Activated T-cell treated with anti-CD3 and anti-CD28 coated beads, Interleukin-2, amount 50 U/mL, for 4 hours (primary cell): ENCODE data around the gene DMRTB1. TPM values are rescaled to one million over a fixed set of nuclear protein-coding genes. Genes with fewer than 3 reads are reported as not detected.

Source experiments
- ATAC-seq, 2 donors: fragments of 200-7000 bp; cut with Tn5 transposase; one replicate each; pipeline ENCODE4 v1.10.0; 2021
- DNase-seq: peaks from one replicate; pipeline ENCODE4 v3.0.0-alpha.2; 2020
- H3K27me3 Mint-ChIP-seq: one replicate; pipeline ENCODE4 v1.8.0; 2021; ENCODE audit warnings: low read depth, mixed read lengths
- H3K36me3 Mint-ChIP-seq: one replicate; pipeline ENCODE4 v1.8.0; 2022; ENCODE audit warnings: mixed read lengths; ENCODE audit not compliant: insufficient read depth
- H3K4me1 Mint-ChIP-seq: one replicate; pipeline ENCODE4 v1.8.0; 2021; ENCODE audit warnings: low read depth, mixed read lengths
- H3K4me3 Mint-ChIP-seq: one replicate; pipeline ENCODE4 v1.8.0; 2021; ENCODE audit warnings: mild to moderate bottlenecking, moderate library complexity, mixed read lengths
- H3K9me3 Mint-ChIP-seq: one replicate; pipeline ENCODE4 v1.8.0; 2021; ENCODE audit warnings: mixed read lengths
- total RNA-seq, 3 donors: library from RNA; stranded (reverse); gene quantifications; one replicate each; pipeline ENCODE4 v1.2.1, GENCODE V29; 2021

DMRTB1 gene
- total RNA-seq, 3 donors from 2014 or later = not detected

GRCh38 chr1:53501065-53502005 is 42.1 kb downstream of the DMRTB1 start:
- DNase-seq (no peak), ATAC-seq (no peak)
- Mint-ChIP-seq H3K27me3 (no peaks in the 10 kb centered on the region), H3K4me3 (no peak overlapping the region), H3K9me3 (no peaks in the 10 kb centered on the region), H3K4me1 (peaks cover 5% of the 10 kb centered on the region), H3K36me3 (no peaks in the 10 kb centered on the region)

- ATAC-seq (no peak), DNase-seq (no peak)
- H3K27me3 Mint-ChIP-seq = no peaks in the 10 kb centered on the region
- H3K4me1 Mint-ChIP-seq = peaks cover 5% of the 10 kb centered on the region
- no peak overlapping the region for H3K4me3 Mint-ChIP-seq
- H3K36me3 Mint-ChIP-seq = no peaks in the 10 kb centered on the region
- no peaks in the 10 kb centered on the region for H3K9me3 Mint-ChIP-seq
Observed at GRCh38 chr1:53502641-53503432, 43.6 kb downstream of the DMRTB1 start.

GRCh38 chr1:53503433-53504217 is 44.4 kb downstream of the DMRTB1 start:
- ATAC-seq = no peak
- Mint-ChIP-seq H3K4me1 (peaks cover 5% of the 10 kb centered on the region), H3K36me3 (no peaks in the 10 kb centered on the region), H3K27me3 (no peaks in the 10 kb centered on the region), H3K9me3 (no peaks in the 10 kb centered on the region), H3K4me3 (no peak overlapping the region)
- no peak for DNase-seq

GRCh38 chr1:53504901-53505300 is 45.7 kb downstream of the DMRTB1 start:
- no peak overlapping the region for H3K4me3 Mint-ChIP-seq
- DNase-seq = no peak
- no peaks in the 10 kb centered on the region for H3K27me3 Mint-ChIP-seq
- H3K4me1 Mint-ChIP-seq = no peaks in the 10 kb centered on the region
- H3K9me3 Mint-ChIP-seq = no peaks in the 10 kb centered on the region
- ATAC-seq = no peak
- no peaks in the 10 kb centered on the region for H3K36me3 Mint-ChIP-seq

- no peak for DNase-seq
- Mint-ChIP-seq H3K9me3 (no peaks in the 10 kb centered on the region), H3K4me1 (no peaks in the 10 kb centered on the region), H3K36me3 (no peaks in the 10 kb centered on the region), H3K27me3 (no peaks in the 10 kb centered on the region), H3K4me3 (no peak overlapping the region)
- ATAC-seq = no peak
Observed at GRCh38 chr1:53505401-53505800, 46.2 kb downstream of the DMRTB1 start.

GRCh38 chr1:53505891-53506290 is 46.7 kb downstream of the DMRTB1 start:
- H3K4me1 Mint-ChIP-seq = no peaks in the 10 kb centered on the region
- H3K9me3 Mint-ChIP-seq = no peaks in the 10 kb centered on the region
- DNase-seq (no peak), ATAC-seq (no peak)
- no peaks in the 10 kb centered on the region for H3K36me3 Mint-ChIP-seq
- no peaks in the 10 kb centered on the region for H3K27me3 Mint-ChIP-seq
- H3K4me3 Mint-ChIP-seq = no peak overlapping the region

GRCh38 chr1:53506355-53507050 is 47.3 kb downstream of the DMRTB1 start:
- Mint-ChIP-seq H3K36me3 (no peaks in the 10 kb centered on the region), H3K4me3 (no peak overlapping the region), H3K27me3 (no peaks in the 10 kb centered on the region), H3K9me3 (no peaks in the 10 kb centered on the region), H3K4me1 (no peaks in the 10 kb centered on the region)
- ATAC-seq (no peak), DNase-seq (no peak)

- Mint-ChIP-seq H3K4me1 (no peaks in the 10 kb centered on the region), H3K4me3 (no peak overlapping the region), H3K36me3 (no peaks in the 10 kb centered on the region), H3K27me3 (no peaks in the 10 kb centered on the region), H3K9me3 (no peaks in the 10 kb centered on the region)
- DNase-seq (no peak), ATAC-seq (no peak)
Observed at GRCh38 chr1:53507116-53507820, 48.1 kb downstream of the DMRTB1 start.

- H3K4me1 Mint-ChIP-seq = no peaks in the 10 kb centered on the region
- no peaks in the 10 kb centered on the region for H3K27me3 Mint-ChIP-seq
- no peak overlapping the region for H3K4me3 Mint-ChIP-seq
- DNase-seq (no peak), ATAC-seq (no peak)
- no peaks in the 10 kb centered on the region for H3K36me3 Mint-ChIP-seq
- no peaks in the 10 kb centered on the region for H3K9me3 Mint-ChIP-seq
Observed at GRCh38 chr1:53508056-53508990, 49.1 kb downstream of the DMRTB1 start.

GRCh38 chr1:53508991-53509666 is 49.9 kb downstream of the DMRTB1 start:
- ATAC-seq = no peak
- H3K27me3 Mint-ChIP-seq = no peaks in the 10 kb centered on the region

GRCh38 chr1:53509775-53510174 is 50.6 kb downstream of the DMRTB1 start:
- Mint-ChIP-seq H3K4me3 (no peak overlapping the region), H3K4me1 (no peaks in the 10 kb centered on the region)
- no peak for DNase-seq

More at GRCh38 chr1:53508991-53509666, 49.9 kb downstream of the DMRTB1 start:
- no peaks in the 10 kb centered on the region for H3K36me3 Mint-ChIP-seq
- no peaks in the 10 kb centered on the region for H3K4me1 Mint-ChIP-seq
- no peak for DNase-seq
- no peaks in the 10 kb centered on the region for H3K9me3 Mint-ChIP-seq
- H3K4me3 Mint-ChIP-seq = no peak overlapping the region

GRCh38 chr1:53510215-53510614 is 51.0 kb downstream of the DMRTB1 start:
- ATAC-seq (no peak), DNase-seq (no peak)
- Mint-ChIP-seq H3K4me3 (no peak overlapping the region), H3K27me3 (no peaks in the 10 kb centered on the region), H3K9me3 (no peaks in the 10 kb centered on the region), H3K4me1 (no peaks in the 10 kb centered on the region), H3K36me3 (no peaks in the 10 kb centered on the region)

More at GRCh38 chr1:53509775-53510174, 50.6 kb downstream of the DMRTB1 start:
- ATAC-seq = no peak
- H3K36me3 Mint-ChIP-seq = no peaks in the 10 kb centered on the region
- H3K27me3 Mint-ChIP-seq = no peaks in the 10 kb centered on the region
- H3K9me3 Mint-ChIP-seq = no peaks in the 10 kb centered on the region
